ENCODE results near the gene EDDM3A.
"Not testable (repeated sequence)": the region's sequence is repeated elsewhere in the genome, so short reads cannot be mapped to it uniquely, and the experiment has no call there.

Gene EDDM3A

GRCh38 chr14:20733684-20734429 lies 11.8 kb upstream of the EDDM3A start:
- no peak for DNase-seq (ENCODE audit: low read depth in 2 of 2)

- DNase-seq (ENCODE audit: low read depth in 2 of 2) = no peak
These were observed 11.3 kb upstream of the EDDM3A start for GRCh38 chr14:20734430-20734806.

- DNase-seq (ENCODE audit: low read depth in 2 of 2) = not testable (repeated sequence)
These were observed 7.4 kb upstream of the EDDM3A start for GRCh38 chr14:20738292-20738691.

GRCh38 chr14:20742132-20742531 lies 3.6 kb upstream of the EDDM3A start:
- DNase-seq (ENCODE audit: low read depth in 2 of 2) = no peak

- DNase-seq (ENCODE audit: low read depth in 2 of 2) = no peak
These were observed 2.1 kb upstream of the EDDM3A start for GRCh38 chr14:20743556-20743955.

- no peak for DNase-seq (ENCODE audit: low read depth in 2 of 2)
These were observed 879 bp downstream of the EDDM3A start for GRCh38 chr14:20746566-20746965.

- no peak for DNase-seq (ENCODE audit: low read depth in 2 of 2)
These were observed 2.8 kb downstream of the EDDM3A start for GRCh38 chr14:20748439-20748838.

GRCh38 chr14:20750194-20750593 lies 4.5 kb downstream of the EDDM3A start:
- no peak for DNase-seq (ENCODE audit: low read depth in 2 of 2)

GRCh38 chr14:20751963-20752562 lies 6.4 kb downstream of the EDDM3A start:
- no peak for DNase-seq (ENCODE audit: low read depth in 2 of 2)

- DNase-seq (ENCODE audit: low read depth in 2 of 2) = no peak
These were observed 8.6 kb downstream of the EDDM3A start for GRCh38 chr14:20754308-20754707.

- DNase-seq (ENCODE audit: low read depth in 2 of 2) = no peak
These were observed 9.3 kb downstream of the EDDM3A start for GRCh38 chr14:20755037-20755436.

- no peak for DNase-seq (ENCODE audit: low read depth in 2 of 2)
These were observed 12.3 kb downstream of the EDDM3A start for GRCh38 chr14:20757965-20758364.

GRCh38 chr14:20759465-20759864 lies 13.8 kb downstream of the EDDM3A start:
- not testable (repeated sequence) for DNase-seq (ENCODE audit: low read depth in 2 of 2)

GRCh38 chr14:20760950-20761349 lies 15.3 kb downstream of the EDDM3A start:
- DNase-seq (ENCODE audit: low read depth in 2 of 2) = no peak

- no peak for DNase-seq (ENCODE audit: low read depth in 2 of 2)
These were observed 22.9 kb downstream of the EDDM3A start for GRCh38 chr14:20768593-20768892.

GRCh38 chr14:20769421-20769820 lies 23.7 kb downstream of the EDDM3A start:
- DNase-seq (ENCODE audit: low read depth in 2 of 2) = no peak

- no peak for DNase-seq (ENCODE audit: low read depth in 2 of 2)
These were observed 27.0 kb downstream of the EDDM3A start for GRCh38 chr14:20772650-20773049.

- no peak for DNase-seq (ENCODE audit: low read depth in 2 of 2)
These were observed 28.7 kb downstream of the EDDM3A start for GRCh38 chr14:20774258-20774824.

GRCh38 chr14:20775043-20775442 lies 29.4 kb downstream of the EDDM3A start:
- no peak for DNase-seq (ENCODE audit: low read depth in 2 of 2)

- DNase-seq (ENCODE audit: low read depth in 2 of 2) = no peak
These were observed 30.2 kb downstream of the EDDM3A start for GRCh38 chr14:20775901-20776300.

- no peak for DNase-seq (ENCODE audit: low read depth in 2 of 2)
These were observed 36.1 kb downstream of the EDDM3A start for GRCh38 chr14:20781803-20782202.

GRCh38 chr14:20782280-20782890 lies 36.7 kb downstream of the EDDM3A start:
- no peak for DNase-seq (ENCODE audit: low read depth in 2 of 2)

- no peak for DNase-seq (ENCODE audit: low read depth in 2 of 2)
These were observed 41.3 kb downstream of the EDDM3A start for GRCh38 chr14:20787025-20787424.
